Tibial artery (tissue), 4 donors: ENCODE measurements around the gene SMAD3.
"Not testable (repeated sequence)": the region's sequence is repeated elsewhere in the genome, so short reads cannot be mapped to it uniquely, and the experiment has no call there.

Experiments
- DNase-seq, 2 donors: peaks; one replicate each; pipeline ENCODE4 v3.0.0-alpha.2; 2019
- H3K27ac ChIP-seq, 2 donors: fragments of 200-600 bp; sonication (generic) in 1 of 2; 1 replicate in 1 of 2; 2 replicates in 1 of 2; pipeline ENCODE4 v1.5.1; 2018 to 2019; ENCODE audit warnings: mild to moderate bottlenecking in 1 of 2
- H3K27me3 ChIP-seq, 2 donors: fragments of 200-600 bp; sonication (generic) in 1 of 2; one replicate each; pipeline versions ENCODE4 v1.5.1 to v1.6.0; 2016 to 2019
- H3K36me3 ChIP-seq, 3 donors: fragments of 200-600 bp; sonication (generic) in 2 of 3; one replicate each; pipeline ENCODE4 v1.5.1; 2016 to 2019; ENCODE audit warnings: mild to moderate bottlenecking in 2 of 3
- H3K4me1 ChIP-seq, 4 donors: fragments of 200-600 bp; sonication (generic) in 2 of 4; 1 replicate in 3 of 4; 2 replicates in 1 of 4; pipeline ENCODE4 v1.5.1; 2016 to 2019
- H3K4me3 ChIP-seq, 2 donors: fragments of 200-600 bp; sonication (generic) in 1 of 2; 1 replicate in 1 of 2; 2 replicates in 1 of 2; pipeline ENCODE4 v1.5.1; 2018 to 2019; ENCODE audit warnings: mild to moderate bottlenecking in 2 of 2
- H3K9me3 ChIP-seq, 3 donors: fragments of 200-600 bp; sonication (generic) in 1 of 3; one replicate each; pipeline ENCODE4 v1.5.1; 2016 to 2019
- CTCF ChIP-seq, 2 experiments: fragments of 200-600 bp in 1 of 2; fragments of 450-650 bp in 1 of 2; IDR thresholded peaks; one replicate each; pipeline ENCODE4 v1.5.1; 2017 to 2019; ENCODE audit warnings: antibody characterized with exemption in 2 of 2, mild to moderate bottlenecking in 1 of 2, moderate library complexity in 1 of 2
- intact Hi-C: fragments of 100-400 bp; cut with DNase I; formaldehyde crosslinking; loops from one replicate; pipeline ENCODE4 v1.15.0; 2023; ENCODE audit warnings: low total_unique reads

SMAD3 gene

GRCh38 chr15:67120839-67121643, 55.6 kb downstream of the SMAD3 start:
- Histone ChIP-seq H3K27me3 (no peaks in the 10 kb centered on the region), H3K4me1 (peaks cover 0 to 79% (median 60%) of the 10 kb centered on the region in 4 donors), H3K36me3 (no peaks in the 10 kb centered on the region), H3K9me3 (no peaks in the 10 kb centered on the region), H3K4me3 (peak overlapping the region; percentile 25 to 32), H3K27ac (peak overlapping the region; percentile 66 to 74)
- no peak for TF ChIP-seq CTCF (IDR thresholded peaks at IDR 0.05)
- intact Hi-C loops: no loop called here
- DNase-seq: peak; percentile 92 to 97

DNA sequence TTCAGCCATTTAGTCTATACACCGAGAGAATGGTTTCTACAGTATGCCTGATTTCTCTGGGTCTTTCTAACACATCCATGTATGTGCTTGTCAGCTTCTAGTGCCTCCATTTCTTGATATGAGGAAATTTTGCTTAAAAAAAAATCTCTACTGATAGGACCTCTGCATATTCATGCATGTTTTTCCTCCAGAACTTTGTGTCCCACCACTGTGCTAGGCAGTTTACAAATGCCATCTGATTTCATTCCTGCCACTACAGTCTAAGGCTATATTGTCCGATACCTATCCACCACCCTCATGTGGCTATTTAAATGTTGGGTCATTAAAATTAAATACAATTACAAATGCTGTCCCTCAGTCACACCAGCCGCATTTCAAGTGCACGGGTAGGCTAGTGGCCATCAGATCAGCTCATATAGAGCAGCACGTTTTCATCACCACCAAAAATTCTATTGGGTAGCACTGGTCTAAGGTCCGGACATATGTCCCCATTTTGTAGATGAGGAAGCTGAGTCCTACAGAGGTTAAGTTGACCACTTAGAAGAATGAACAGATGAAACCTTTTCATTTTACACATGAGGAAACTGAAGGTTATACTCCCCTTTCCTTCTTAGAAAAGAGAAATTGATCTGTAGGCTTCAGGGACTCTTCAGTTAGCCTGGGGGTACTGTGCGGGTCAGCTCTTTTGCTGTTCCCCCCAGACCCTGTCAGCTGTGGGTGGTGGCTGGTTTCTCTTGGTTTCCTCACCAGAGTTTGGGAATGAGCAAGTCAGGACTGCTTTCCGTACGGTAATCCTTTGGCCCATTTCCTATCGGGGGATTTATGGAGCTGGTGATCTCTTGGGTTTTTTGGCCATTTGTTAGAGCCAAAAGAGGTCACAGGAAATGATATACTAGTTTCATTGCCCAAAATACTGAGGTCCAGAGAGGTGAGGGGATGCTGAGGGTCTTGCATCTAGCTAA, 56.5 kb downstream of the SMAD3 start:
- H3K27ac ChIP-seq: peak overlapping the region; percentile 66 to 74
- peak in 1 of 2 donors; percentile 53 for DNase-seq
- TF ChIP-seq CTCF (IDR thresholded peaks at IDR 0.05): no peak
- H3K4me3 ChIP-seq: peak overlapping the region; percentile 25 to 32
- no peaks in the 10 kb centered on the region for H3K27me3 ChIP-seq
- intact Hi-C loops: no loop called here
- no peaks in the 10 kb centered on the region for H3K9me3 ChIP-seq
- H3K36me3 ChIP-seq: no peaks in the 10 kb centered on the region
- H3K4me1 ChIP-seq: peaks cover 0 to 82% (median 66%) of the 10 kb centered on the region in 4 donors

DNA sequence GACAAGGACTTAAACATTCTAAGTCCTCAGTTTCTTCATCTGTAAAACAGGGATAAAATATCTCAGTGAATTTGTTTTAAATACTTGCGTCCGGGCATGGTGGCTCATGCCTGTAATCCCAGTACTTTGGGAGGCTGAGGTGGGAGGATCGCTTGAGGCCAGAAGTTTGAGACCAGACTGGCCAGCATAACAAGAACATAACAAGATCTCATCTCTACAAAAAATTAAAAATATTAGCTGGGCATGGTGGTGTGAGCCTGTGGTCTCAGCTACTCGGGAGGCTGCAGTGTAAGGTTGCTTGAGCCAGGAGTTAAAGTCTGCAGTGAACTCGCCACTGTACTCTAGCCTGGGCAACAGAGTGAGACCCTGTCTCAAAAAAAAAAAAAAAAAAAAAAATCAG, 57.4 kb downstream of the SMAD3 start:
- peak overlapping the region in 1 of 2 donors; percentile 66 for H3K27ac ChIP-seq
- H3K27me3 ChIP-seq, H3K4me3 ChIP-seq, intact Hi-C loops, H3K36me3 ChIP-seq, H3K9me3 ChIP-seq: not testable (repeated sequence)
- peak in 1 of 2 donors; percentile 34 for DNase-seq
- H3K4me1 ChIP-seq: peaks cover 0 to 82% (median 69%) of the 10 kb centered on the region in 4 donors

- H3K4me1 ChIP-seq: peaks cover 0 to 82% (median 74%) of the 10 kb centered on the region in 4 donors
- intact Hi-C loops, H3K27me3 ChIP-seq, H3K36me3 ChIP-seq, H3K9me3 ChIP-seq, H3K4me3 ChIP-seq: not testable (repeated sequence)
- peak; percentile 18 to 46 for DNase-seq
- peak overlapping the region in 1 of 2 donors; percentile 78 for H3K27ac ChIP-seq
These were observed 57.9 kb downstream of the SMAD3 start for GRCh38 chr15:67123291-67123690.

- TF ChIP-seq CTCF (IDR thresholded peaks at IDR 0.05): no peak
- Histone ChIP-seq H3K27ac (peak overlapping the region; percentile 73 to 78), H3K36me3 (no peaks in the 10 kb centered on the region), H3K9me3 (no peaks in the 10 kb centered on the region), H3K4me3 (no peak overlapping the region), H3K4me1 (peaks cover 0 to 82% (median 73%) of the 10 kb centered on the region in 4 donors), H3K27me3 (no peaks in the 10 kb centered on the region)
- peak in 1 of 2 donors; percentile 23 for DNase-seq
- intact Hi-C loops: no loop called here
These were observed 58.7 kb downstream of the SMAD3 start for GRCh38 chr15:67124111-67124510.

DNA sequence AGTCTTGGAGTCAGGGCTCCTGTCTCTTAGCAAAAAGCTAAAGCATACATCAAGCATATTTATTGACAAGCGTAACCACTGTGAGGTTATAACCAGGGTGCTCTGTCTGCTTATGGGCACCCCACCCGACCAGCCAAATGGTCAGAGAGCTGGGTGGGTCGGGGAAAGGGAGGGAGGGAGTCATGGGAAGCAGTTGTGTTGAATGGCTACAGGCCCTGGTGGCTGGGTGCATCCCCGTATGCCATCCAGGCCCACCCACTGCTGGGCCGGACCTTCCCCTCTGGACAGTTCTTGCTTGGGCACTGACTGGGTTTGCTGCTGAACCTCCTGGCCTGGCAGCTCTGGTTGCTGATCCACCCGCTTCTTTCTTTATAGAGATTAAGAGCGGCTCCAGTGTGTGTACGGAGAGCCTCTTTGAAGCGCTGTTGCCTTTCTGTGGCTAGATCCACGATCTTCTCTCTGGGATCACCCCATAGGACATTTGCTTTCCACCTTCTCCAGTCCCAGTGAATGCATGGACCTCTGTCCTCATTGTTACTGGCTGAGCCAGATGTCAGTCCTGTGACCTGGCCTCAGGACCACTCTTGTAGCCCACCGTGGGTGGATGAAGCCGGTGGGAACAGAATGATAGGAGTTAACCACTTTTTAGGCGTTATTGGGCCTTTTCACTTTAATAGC, 59.6 kb downstream of the SMAD3 start:
- Histone ChIP-seq H3K27me3 (no peaks in the 10 kb centered on the region), H3K36me3 (no peaks in the 10 kb centered on the region), H3K4me1 (peaks cover 0 to 73% (median 65%) of the 10 kb centered on the region in 4 donors), H3K27ac (peak overlapping the region; percentile 73 to 78), H3K9me3 (no peaks in the 10 kb centered on the region), H3K4me3 (no peak overlapping the region)
- no peak for DNase-seq
- intact Hi-C loops: no loop called here
- TF ChIP-seq CTCF (IDR thresholded peaks at IDR 0.05): no peak
